ENCODE measurements around the gene SKAP2. TPM values are rescaled to one million over a fixed set of nuclear protein-coding genes. Genes with fewer than 3 reads are reported as not detected.

SKAP2 gene
- total RNA-seq, 2 experiments from 2014 or later = 7.0 to 8.1 TPM

DNA sequence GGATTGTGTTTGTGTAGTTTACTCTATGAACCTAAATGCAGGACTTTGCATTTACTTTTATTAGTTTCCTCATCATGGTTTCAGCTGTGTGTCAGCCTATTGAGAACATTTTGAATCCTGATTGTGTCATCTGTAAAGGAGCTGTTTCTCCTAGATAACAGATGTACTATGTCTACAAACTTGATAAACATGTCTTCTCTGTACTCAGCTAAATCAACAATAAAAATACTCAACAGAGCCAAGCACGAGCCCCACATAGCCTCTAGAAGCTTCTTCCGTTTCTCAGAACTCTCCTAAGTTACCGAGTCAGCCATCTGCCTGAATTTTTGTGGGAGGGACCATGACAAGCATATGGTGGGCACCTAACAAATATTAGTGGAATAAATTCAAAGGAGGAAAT, 234.7 kb downstream of the SKAP2 start:
- H3K27ac Mint-ChIP-seq = no peak overlapping the region
- H3K9me3 Mint-ChIP-seq = no peaks in the 10 kb centered on the region
- peaks cover 2% of the 10 kb centered on the region for H3K27me3 Mint-ChIP-seq
- POLR2A ChIA-PET = interaction anchor here (0.6 kb wide), 1 partner anchor 727 kb away, joined by 3 read pairs; no protein-coding TSS in a partner anchor
- CTCF ChIA-PET = interaction anchor here (1.4 kb wide), 1 partner anchor 260 kb away, joined by 3 read pairs; no protein-coding TSS in a partner anchor
- H3K4me1 Mint-ChIP-seq (ENCODE audit: low read depth) = no peaks in the 10 kb centered on the region
- TF ChIP-seq, protein P1, sequence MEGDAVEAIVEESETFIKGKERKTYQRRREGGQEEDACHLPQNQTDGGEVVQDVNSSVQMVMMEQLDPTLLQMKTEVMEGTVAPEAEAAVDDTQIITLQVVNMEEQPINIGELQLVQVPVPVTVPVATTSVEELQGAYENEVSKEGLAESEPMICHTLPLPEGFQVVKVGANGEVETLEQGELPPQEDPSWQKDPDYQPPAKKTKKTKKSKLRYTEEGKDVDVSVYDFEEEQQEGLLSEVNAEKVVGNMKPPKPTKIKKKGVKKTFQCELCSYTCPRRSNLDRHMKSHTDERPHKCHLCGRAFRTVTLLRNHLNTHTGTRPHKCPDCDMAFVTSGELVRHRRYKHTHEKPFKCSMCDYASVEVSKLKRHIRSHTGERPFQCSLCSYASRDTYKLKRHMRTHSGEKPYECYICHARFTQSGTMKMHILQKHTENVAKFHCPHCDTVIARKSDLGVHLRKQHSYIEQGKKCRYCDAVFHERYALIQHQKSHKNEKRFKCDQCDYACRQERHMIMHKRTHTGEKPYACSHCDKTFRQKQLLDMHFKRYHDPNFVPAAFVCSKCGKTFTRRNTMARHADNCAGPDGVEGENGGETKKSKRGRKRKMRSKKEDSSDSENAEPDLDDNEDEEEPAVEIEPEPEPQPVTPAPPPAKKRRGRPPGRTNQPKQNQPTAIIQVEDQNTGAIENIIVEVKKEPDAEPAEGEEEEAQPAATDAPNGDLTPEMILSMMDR (IDR thresholded peaks at IDR 0.05) = no peak
- H3K4me3 Mint-ChIP-seq = no peak overlapping the region
- DNase-seq (no peak), ATAC-seq (no peak)
- no peaks in the 10 kb centered on the region for H3K36me3 Mint-ChIP-seq (ENCODE audit: low read depth)
- intact Hi-C loops (cut with micrococcal nuclease) = no loop called here

DNA sequence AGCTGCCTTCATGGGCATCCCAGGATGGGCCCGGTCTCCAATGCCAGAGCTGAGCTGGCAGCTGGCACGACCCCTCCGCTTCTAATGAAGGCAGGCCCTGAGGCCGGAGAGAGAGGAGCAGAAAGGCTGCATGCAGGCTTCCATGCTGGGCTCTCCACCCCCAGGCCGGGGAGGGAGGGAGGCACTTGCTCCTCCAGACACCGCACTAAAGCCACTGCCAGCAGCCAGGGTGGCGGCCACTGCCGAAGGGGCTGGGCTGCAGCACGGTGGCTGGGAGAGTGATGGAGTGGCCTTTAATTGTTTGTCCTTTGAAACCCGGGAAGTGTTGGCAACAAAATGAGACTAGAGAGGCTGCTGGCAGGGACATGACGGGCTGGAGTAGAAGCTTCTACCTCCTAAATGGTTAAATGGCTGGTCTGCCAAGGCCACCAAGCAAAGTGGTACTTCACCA, 236.5 kb downstream of the SKAP2 start:
- H3K27ac Mint-ChIP-seq = no peak overlapping the region
- CTCF ChIA-PET = no interaction called here

DNA sequence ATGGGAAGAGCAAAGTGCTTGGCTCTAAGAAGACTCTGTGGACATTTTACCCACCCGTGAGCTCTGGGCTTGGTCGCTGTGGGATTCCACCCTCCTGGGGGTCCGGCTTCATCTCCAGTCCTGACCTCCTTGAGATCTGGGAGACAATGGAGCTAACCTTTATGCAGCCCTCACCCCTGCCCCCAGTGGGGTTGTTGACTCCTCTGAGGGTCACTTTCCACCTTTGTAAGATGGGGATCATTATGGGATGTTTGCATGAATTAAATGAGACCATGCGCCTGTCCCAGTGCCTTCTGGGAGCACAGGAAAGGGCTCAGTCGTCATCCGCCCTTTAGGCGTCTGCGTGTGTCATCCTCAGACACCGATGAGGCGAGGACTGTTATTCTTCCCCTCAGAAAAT, 237.2 kb downstream of the SKAP2 start:
- Mint-ChIP-seq H3K4me3 (no peak overlapping the region), H3K27me3 (peaks cover 2% of the 10 kb centered on the region), H3K4me1 (ENCODE audit: low read depth) (no peaks in the 10 kb centered on the region), H3K9me3 (no peaks in the 10 kb centered on the region), H3K27ac (no peak overlapping the region), H3K36me3 (ENCODE audit: low read depth) (no peaks in the 10 kb centered on the region)
- CTCF ChIA-PET = no interaction called here
- TF ChIP-seq, protein P1 (IDR thresholded peaks at IDR 0.05) = no peak
- DNase-seq (no peak), ATAC-seq (no peak)
- intact Hi-C loops (cut with micrococcal nuclease) = no loop called here
- POLR2A ChIA-PET = interaction anchor here (2.0 kb wide), 1 partner anchor 257 kb away, joined by 4 read pairs; no protein-coding TSS in a partner anchor

More for the DNA sequence above, 236.5 kb downstream of the SKAP2 start:
- no peaks in the 10 kb centered on the region for H3K36me3 Mint-ChIP-seq (ENCODE audit: low read depth)
- intact Hi-C loops (cut with micrococcal nuclease) = no loop called here
- TF ChIP-seq, protein P1 (IDR thresholded peaks at IDR 0.05) = no peak
- no peak for DNase-seq
- H3K27me3 Mint-ChIP-seq = peaks cover 2% of the 10 kb centered on the region
- POLR2A ChIA-PET = interaction anchor here (2.0 kb wide), 1 partner anchor 258 kb away, joined by 4 read pairs; no protein-coding TSS in a partner anchor
- no peak for ATAC-seq
- no peak overlapping the region for H3K4me3 Mint-ChIP-seq
- H3K4me1 Mint-ChIP-seq (ENCODE audit: low read depth) = no peaks in the 10 kb centered on the region
- H3K9me3 Mint-ChIP-seq = no peaks in the 10 kb centered on the region

GRCh38 chr7:26626687-26627086, 237.7 kb downstream of the SKAP2 start:
- DNase-seq (no peak), ATAC-seq (no peak)
- ChIA-PET CTCF (no interaction called here), POLR2A (interaction anchor here (2.0 kb wide), 1 partner anchor 257 kb away, joined by 4 read pairs; no protein-coding TSS in a partner anchor)
- TF ChIP-seq, protein P1 (IDR thresholded peaks at IDR 0.05) = no peak
- H3K36me3 Mint-ChIP-seq (ENCODE audit: low read depth) = no peaks in the 10 kb centered on the region
- no peaks in the 10 kb centered on the region for H3K4me1 Mint-ChIP-seq (ENCODE audit: low read depth)
- no peak overlapping the region for H3K27ac Mint-ChIP-seq
- intact Hi-C loops (cut with micrococcal nuclease) = no loop called here
- H3K27me3 Mint-ChIP-seq = peaks cover 2% of the 10 kb centered on the region
- H3K9me3 Mint-ChIP-seq = no peaks in the 10 kb centered on the region
- H3K4me3 Mint-ChIP-seq = no peak overlapping the region

- DNase-seq = no peak
- no peak overlapping the region for H3K27ac Mint-ChIP-seq
- TF ChIP-seq, protein P1 (IDR thresholded peaks at IDR 0.05) = no peak
- no peak for ATAC-seq
- peaks cover 4% of the 10 kb centered on the region for H3K27me3 Mint-ChIP-seq
- CTCF ChIA-PET = no interaction called here
- H3K4me1 Mint-ChIP-seq (ENCODE audit: low read depth) = no peaks in the 10 kb centered on the region
- H3K4me3 Mint-ChIP-seq = no peak overlapping the region
- intact Hi-C loops (cut with micrococcal nuclease) = no loop called here
- H3K9me3 Mint-ChIP-seq = no peaks in the 10 kb centered on the region
- POLR2A ChIA-PET = no interaction called here
- no peaks in the 10 kb centered on the region for H3K36me3 Mint-ChIP-seq (ENCODE audit: low read depth)
Measured at GRCh38 chr7:26626156-26626555, 238.2 kb downstream of the SKAP2 start.

Data from activated CD8-positive, alpha-beta T cell treated with anti-CD3 and anti-CD28 coated beads for 36 hours (primary cell).